ENCODE data around the gene LYPD8.

Gene LYPD8

DNA sequence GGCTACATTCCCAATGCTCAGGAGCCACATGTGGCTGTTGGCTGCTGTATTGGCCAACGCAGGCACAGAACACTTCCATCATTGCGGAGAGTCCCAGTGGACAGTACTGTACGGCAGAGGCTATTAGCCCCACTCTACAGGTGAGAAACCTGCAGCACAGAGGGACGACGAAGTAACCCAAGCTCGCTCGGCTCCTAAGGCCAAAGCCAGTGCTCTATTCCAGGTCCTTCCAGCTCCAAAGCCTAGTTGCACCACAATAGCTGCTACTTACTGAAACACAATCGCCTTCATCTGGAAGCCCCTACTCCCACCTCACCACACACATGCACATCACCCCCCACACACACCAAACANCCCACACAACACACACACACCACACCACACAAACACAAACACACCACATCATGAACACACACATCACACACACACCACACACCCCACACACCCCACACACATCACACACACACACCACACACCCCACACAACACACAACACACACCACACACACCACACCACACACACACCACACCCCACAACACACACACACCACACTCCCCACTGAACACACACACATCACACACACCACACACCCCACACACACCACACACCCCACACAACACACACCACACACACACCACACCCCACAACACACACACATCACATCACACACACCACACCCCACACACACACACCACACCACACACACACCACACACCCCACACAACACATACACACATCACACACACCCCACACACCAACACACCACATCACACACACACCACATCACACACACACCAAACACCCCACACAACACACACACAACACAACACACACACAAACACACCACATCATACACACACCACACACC lies 3.2 kb downstream of the LYPD8 start:
- Histone ChIP-seq H3K27me3 (ENCODE audit: low read depth, low read length) (peaks cover 7% of the 10 kb centered on the region; the same call in 1 of the 2 replicates), H3K4me1 (ENCODE audit: low read length) (no peaks in the 10 kb centered on the region), H3K9me3 (ENCODE audit: insufficient read depth, low read length) (no peaks in the 10 kb centered on the region; the same call in 1 of the 2 replicates), H3K9ac (ENCODE audit: low read length) (no peak overlapping the region), H3K79me2 (ENCODE audit: low read length) (no peaks in the 10 kb centered on the region), H3K4me2 (ENCODE audit: low read length) (no peak overlapping the region), H3K36me3 (replicated peaks; ENCODE audit: low read depth, low read length) (no peaks in the 10 kb centered on the region), H2AFZ (ENCODE audit: low read depth, low read length) (no peak overlapping the region), H3K27ac (ENCODE audit: low read length) (no peak overlapping the region), H3K4me3 (ENCODE audit: low read length) (no peak overlapping the region), H4K20me1 (ENCODE audit: insufficient read depth, low read length) (0 out of 2 replicates have a peak, but pooled peaks cover 2% of the 10 kb centered on the region)
- TF ChIP-seq EZH2phosphoT487 (IDR thresholded peaks at IDR 0.05; ENCODE audit: low read depth): no peak
- TF ChIP-seq, protein P1, sequence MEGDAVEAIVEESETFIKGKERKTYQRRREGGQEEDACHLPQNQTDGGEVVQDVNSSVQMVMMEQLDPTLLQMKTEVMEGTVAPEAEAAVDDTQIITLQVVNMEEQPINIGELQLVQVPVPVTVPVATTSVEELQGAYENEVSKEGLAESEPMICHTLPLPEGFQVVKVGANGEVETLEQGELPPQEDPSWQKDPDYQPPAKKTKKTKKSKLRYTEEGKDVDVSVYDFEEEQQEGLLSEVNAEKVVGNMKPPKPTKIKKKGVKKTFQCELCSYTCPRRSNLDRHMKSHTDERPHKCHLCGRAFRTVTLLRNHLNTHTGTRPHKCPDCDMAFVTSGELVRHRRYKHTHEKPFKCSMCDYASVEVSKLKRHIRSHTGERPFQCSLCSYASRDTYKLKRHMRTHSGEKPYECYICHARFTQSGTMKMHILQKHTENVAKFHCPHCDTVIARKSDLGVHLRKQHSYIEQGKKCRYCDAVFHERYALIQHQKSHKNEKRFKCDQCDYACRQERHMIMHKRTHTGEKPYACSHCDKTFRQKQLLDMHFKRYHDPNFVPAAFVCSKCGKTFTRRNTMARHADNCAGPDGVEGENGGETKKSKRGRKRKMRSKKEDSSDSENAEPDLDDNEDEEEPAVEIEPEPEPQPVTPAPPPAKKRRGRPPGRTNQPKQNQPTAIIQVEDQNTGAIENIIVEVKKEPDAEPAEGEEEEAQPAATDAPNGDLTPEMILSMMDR (IDR thresholded peaks at IDR 0.05; ENCODE audit: low read depth, low read length): no peak

DNA sequence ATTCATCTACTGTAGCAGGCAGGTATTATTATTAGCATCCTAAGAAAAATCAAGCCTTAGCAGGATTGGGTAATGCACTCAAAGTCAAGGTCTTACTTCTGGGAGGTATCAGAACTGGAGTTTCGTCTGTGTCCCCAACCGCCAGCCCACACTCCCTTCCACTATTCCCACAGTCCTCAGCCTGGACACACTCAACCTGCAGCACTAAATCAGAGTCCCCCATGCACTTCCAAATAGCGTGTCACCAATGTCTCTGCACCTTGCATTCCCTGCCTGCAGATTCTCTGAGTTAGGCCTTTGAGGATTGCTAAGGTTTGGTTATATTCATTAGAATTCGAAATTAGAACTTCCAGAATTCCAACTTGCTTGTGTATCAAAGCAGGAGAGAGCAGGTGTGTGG lies 3.9 kb downstream of the LYPD8 start:
- Histone ChIP-seq H3K36me3 (replicated peaks; ENCODE audit: low read depth, low read length) (no peaks in the 10 kb centered on the region), H3K27me3 (ENCODE audit: low read depth, low read length) (peaks cover 7% of the 10 kb centered on the region; the same call in 1 of the 2 replicates), H3K4me3 (ENCODE audit: low read length) (no peak overlapping the region), H4K20me1 (ENCODE audit: insufficient read depth, low read length) (0 out of 2 replicates have a peak, but pooled peaks cover 2% of the 10 kb centered on the region), H3K9ac (ENCODE audit: low read length) (no peak overlapping the region), H3K79me2 (ENCODE audit: low read length) (no peaks in the 10 kb centered on the region), H3K4me1 (ENCODE audit: low read length) (no peaks in the 10 kb centered on the region), H2AFZ (ENCODE audit: low read depth, low read length) (no peak overlapping the region), H3K9me3 (ENCODE audit: insufficient read depth, low read length) (no peaks in the 10 kb centered on the region; the same call in 1 of the 2 replicates), H3K4me2 (ENCODE audit: low read length) (no peak overlapping the region), H3K27ac (ENCODE audit: low read length) (no peak overlapping the region)
- TF ChIP-seq, protein P1 (IDR thresholded peaks at IDR 0.05; ENCODE audit: low read depth, low read length): no peak
- no peak for TF ChIP-seq EZH2phosphoT487 (IDR thresholded peaks at IDR 0.05; ENCODE audit: low read depth)

DNA sequence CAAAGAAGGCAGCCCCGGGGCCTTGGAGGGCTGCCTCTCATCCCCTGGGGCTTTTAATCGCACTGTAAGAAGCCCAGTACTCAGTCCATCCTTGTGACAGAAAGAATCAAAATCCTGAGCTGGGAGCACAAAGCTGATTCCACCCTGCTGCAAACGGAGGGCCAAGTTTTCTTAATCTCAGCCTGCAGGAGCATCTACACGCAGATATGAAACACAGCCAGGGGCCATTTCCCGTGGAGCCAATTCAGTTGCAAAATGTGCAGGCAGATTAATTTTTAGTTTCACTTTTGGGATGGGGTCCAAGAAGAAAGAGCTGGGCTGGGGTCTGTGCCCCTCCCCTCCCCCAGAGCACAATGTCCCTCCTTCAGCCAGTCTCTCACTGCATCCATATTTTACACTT lies 4.4 kb downstream of the LYPD8 start:
- no peak overlapping the region for H2AFZ ChIP-seq (ENCODE audit: low read depth, low read length)
- no peaks in the 10 kb centered on the region; the same call in 1 of the 2 replicates for H3K9me3 ChIP-seq (ENCODE audit: insufficient read depth, low read length)
- H3K79me2 ChIP-seq (ENCODE audit: low read length): no peaks in the 10 kb centered on the region
- H3K9ac ChIP-seq (ENCODE audit: low read length): no peak overlapping the region
- 0 out of 2 replicates have a peak, but pooled peaks cover 2% of the 10 kb centered on the region for H4K20me1 ChIP-seq (ENCODE audit: insufficient read depth, low read length)
- H3K4me1 ChIP-seq (ENCODE audit: low read length): no peaks in the 10 kb centered on the region
- no peaks in the 10 kb centered on the region for H3K36me3 ChIP-seq (replicated peaks; ENCODE audit: low read depth, low read length)
- no peak overlapping the region for H3K27ac ChIP-seq (ENCODE audit: low read length)
- H3K4me3 ChIP-seq (ENCODE audit: low read length): no peak overlapping the region
- TF ChIP-seq, protein P1 (IDR thresholded peaks at IDR 0.05; ENCODE audit: low read depth, low read length): no peak
- TF ChIP-seq EZH2phosphoT487 (IDR thresholded peaks at IDR 0.05; ENCODE audit: low read depth): no peak
- H3K4me2 ChIP-seq (ENCODE audit: low read length): no peak overlapping the region
- peaks cover 7% of the 10 kb centered on the region; the same call in 1 of the 2 replicates for H3K27me3 ChIP-seq (ENCODE audit: low read depth, low read length)

DNA sequence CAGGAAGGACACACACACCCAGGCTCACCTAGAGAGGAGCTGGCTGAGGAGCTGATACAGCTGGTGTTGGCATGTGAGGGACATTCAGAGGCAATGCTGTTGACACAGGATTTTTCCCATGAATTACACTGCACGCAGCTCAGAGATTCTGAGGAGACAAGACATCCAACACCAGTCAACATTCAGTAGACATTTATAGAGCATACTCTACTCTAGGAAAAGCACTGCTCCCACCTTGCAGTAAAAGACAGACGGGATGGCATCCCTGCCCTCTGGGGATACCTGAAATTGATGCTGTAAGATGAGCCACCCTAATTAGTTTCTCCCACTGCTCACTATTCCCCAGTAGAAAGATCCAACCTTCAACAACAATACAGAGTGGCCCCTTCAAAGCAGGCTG lies 5.1 kb downstream of the LYPD8 start:
- Histone ChIP-seq H3K4me1 (ENCODE audit: low read length) (no peaks in the 10 kb centered on the region), H3K9me3 (ENCODE audit: insufficient read depth, low read length) (no peaks in the 10 kb centered on the region; the same call in 1 of the 2 replicates), H2AFZ (ENCODE audit: low read depth, low read length) (no peak overlapping the region), H3K4me3 (ENCODE audit: low read length) (no peak overlapping the region), H3K27ac (ENCODE audit: low read length) (no peak overlapping the region), H4K20me1 (ENCODE audit: insufficient read depth, low read length) (0 out of 2 replicates have a peak, but pooled peaks cover 2% of the 10 kb centered on the region), H3K27me3 (ENCODE audit: low read depth, low read length) (peaks cover 13% of the 10 kb centered on the region; the same call in 1 of the 2 replicates), H3K9ac (ENCODE audit: low read length) (no peak overlapping the region), H3K79me2 (ENCODE audit: low read length) (no peaks in the 10 kb centered on the region), H3K36me3 (replicated peaks; ENCODE audit: low read depth, low read length) (no peaks in the 10 kb centered on the region), H3K4me2 (ENCODE audit: low read length) (no peak overlapping the region)
- TF ChIP-seq, protein P1 (IDR thresholded peaks at IDR 0.05; ENCODE audit: low read depth, low read length): no peak
- no peak for TF ChIP-seq EZH2phosphoT487 (IDR thresholded peaks at IDR 0.05; ENCODE audit: low read depth)
